ENCODE data around the gene OTUD5.
"Not testable (repeated sequence)": the region's sequence is repeated elsewhere in the genome, so short reads cannot be mapped to it uniquely, and the experiment has no call there.

OTUD5 gene, protein sequence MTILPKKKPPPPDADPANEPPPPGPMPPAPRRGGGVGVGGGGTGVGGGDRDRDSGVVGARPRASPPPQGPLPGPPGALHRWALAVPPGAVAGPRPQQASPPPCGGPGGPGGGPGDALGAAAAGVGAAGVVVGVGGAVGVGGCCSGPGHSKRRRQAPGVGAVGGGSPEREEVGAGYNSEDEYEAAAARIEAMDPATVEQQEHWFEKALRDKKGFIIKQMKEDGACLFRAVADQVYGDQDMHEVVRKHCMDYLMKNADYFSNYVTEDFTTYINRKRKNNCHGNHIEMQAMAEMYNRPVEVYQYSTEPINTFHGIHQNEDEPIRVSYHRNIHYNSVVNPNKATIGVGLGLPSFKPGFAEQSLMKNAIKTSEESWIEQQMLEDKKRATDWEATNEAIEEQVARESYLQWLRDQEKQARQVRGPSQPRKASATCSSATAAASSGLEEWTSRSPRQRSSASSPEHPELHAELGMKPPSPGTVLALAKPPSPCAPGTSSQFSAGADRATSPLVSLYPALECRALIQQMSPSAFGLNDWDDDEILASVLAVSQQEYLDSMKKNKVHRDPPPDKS

DNA sequence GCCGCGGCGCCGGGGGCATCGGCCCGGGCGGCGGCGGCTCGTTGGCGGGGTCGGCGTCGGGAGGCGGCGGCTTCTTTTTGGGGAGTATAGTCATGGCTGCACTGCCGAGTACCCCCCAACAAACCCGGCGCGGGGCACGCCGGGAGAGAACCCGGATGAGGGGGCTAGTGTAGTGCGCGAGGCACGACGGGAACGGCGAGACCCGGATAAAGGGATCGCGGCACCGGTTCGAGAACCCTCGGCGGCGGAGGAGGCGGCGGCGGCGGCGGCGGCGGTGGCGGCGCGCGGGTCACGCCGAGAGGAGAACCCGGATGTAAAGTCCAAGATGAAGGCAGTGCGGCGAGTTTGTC, at the start of gene OTUD5:
OTUD5 (minus strand) TSS at position 131 of the 350 bp plus-strand sequence; CDS start at position 94, 37 bp downstream.
- DNase-seq: peak; percentile 44 to 66 (median 62)

DNA sequence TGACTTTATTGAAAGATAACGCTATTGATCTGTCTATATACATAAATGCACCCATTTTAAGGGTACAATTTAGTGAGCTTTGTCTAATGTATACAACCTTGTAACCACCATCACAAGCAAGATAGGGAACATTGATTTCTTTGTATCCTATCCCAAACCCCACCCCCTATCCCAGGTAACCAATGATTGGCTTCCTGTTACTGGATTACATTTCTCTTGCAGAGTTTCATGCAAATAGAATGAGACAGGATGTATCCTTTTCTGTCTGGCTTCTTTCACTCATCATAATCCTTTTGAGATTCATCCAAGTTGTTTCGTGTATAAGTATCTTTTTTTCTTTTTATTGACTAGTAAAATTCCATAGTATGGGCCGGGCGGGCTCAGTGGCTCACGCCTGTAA, 46.3 kb upstream of the OTUD5 start:
- no peak for DNase-seq

DNA sequence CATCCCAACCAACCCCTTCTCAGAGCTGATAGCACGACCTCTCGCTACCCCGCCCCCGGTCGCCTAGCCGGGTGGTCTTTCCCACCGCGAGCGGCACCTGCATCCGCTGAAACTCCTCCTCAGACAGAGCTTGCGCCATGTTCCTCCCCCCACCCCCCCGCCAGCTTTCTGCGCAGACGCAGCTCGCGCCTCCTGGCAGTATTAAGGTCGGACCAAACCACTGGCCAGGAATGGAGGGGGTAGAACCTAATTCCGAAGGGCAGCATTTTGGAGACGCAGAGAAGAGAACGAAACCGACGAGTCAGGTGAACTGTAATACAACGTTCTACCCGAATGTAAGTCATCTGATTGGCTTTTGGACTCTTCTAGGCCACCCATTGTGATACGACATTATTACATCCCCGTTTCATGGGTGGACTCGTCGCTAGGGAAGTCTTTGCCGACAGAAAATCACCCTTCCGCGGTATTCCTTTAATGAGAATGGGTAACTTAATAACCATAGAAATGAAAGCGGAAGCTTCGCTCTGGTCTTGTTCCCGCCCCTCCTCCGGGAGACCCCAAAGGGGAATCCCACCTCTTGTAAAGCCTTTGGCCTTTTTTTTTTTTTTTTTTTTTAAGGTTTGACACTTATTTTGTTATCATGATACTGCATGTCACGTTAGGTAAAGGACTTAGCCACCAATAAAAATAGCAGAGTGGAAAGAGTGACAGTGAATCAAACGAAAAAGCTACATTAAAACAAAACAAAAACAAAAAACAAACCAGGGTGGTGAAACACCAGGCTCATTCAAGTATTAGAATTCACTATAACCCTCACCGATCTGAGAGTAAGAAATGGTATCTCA, 44.9 kb upstream of the OTUD5 start, which contains the start of gene GRIPAP1:
GRIPAP1 (minus strand) TSS at position 174 of the 845 bp plus-strand sequence; CDS start at position 139, 35 bp downstream.
- DNase-seq: peak; percentile 45 to 67 (median 60)

DNA sequence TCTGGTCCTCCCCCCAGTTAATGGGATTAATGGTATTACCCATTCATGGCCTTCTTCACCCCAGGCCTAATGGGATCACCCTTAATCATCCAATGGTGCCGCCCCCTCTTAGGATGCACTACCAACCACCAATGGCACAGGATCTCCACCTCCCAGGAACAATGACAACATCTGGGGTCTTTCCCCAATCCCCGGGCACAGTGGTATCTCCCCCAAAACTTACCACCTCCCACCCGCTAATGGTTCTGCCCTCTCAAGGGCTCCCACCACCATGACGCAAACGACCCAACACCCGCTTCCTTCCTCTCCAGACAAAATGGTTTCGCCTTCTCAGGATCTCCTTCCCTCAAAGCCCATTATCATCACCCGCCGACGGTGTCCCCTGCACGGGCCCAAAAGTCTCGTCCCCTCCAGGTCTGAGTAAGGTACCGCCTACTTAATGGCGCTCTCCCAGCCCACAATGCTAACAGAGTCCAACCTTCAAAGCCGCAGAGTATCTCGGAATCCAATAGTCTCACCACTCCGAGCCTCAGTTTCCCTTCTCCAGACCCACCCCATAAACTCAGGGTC, 44.2 kb upstream of the OTUD5 start:
- no peak for DNase-seq

DNA sequence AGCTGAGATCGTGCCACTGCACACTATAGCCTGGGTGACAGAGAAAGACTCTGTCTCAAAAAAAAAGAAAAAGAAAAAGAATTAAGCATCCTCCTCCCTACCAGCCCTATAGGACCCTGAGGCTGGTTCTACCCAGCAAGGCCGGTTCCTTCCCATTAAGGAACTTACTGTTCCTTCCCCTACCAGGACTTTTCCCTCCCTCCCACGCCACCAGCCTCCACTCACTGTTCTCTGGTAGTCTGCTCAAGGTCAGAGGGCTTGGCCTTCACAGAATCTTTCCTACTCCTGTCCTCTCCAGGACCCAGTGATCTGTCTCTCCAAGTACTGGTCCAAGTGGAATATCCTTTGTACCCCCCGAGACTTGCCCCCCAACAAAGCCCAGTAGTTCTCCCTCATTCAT, 43.2 kb upstream of the OTUD5 start:
- DNase-seq: no peak

- DNase-seq: no peak
Observed at GRCh38 chrX:48999030-48999429, 41.6 kb upstream of the OTUD5 start.

- no peak for DNase-seq
Observed at GRCh38 chrX:48998391-48998790, 41.0 kb upstream of the OTUD5 start.

- no peak for DNase-seq
Observed at GRCh38 chrX:48997865-48998264, 40.5 kb upstream of the OTUD5 start.

- DNase-seq: no peak
Observed at GRCh38 chrX:48997455-48997854, 40.0 kb upstream of the OTUD5 start.

GRCh38 chrX:48996969-48997368, 39.6 kb upstream of the OTUD5 start:
- no peak for DNase-seq

DNA sequence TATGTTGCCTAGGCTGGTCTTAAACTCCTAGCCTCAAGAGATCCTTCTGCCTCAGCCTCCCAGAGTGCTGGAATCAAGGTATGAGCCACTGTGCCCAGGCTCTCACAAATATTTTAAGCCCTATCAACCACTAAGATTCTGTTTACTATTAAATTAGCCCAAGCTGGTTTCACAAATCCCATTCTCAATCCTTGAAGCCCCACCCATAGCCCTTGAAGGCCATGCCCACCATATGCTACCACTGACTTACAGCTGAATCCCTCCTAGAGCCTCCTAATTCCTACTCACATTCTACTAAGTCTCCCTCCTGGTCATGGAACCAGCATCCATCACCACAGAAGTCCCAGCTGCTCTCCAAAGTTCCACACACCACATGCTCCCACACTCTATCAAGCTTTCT, 34.9 kb upstream of the OTUD5 start:
- DNase-seq: no peak

- DNase-seq: no peak
Observed at GRCh38 chrX:48989483-48989882, 32.1 kb upstream of the OTUD5 start.

GRCh38 chrX:48983896-48984295, 26.5 kb upstream of the OTUD5 start:
- no peak for DNase-seq

- DNase-seq: no peak
Observed at GRCh38 chrX:48983081-48983480, 25.7 kb upstream of the OTUD5 start.

DNA sequence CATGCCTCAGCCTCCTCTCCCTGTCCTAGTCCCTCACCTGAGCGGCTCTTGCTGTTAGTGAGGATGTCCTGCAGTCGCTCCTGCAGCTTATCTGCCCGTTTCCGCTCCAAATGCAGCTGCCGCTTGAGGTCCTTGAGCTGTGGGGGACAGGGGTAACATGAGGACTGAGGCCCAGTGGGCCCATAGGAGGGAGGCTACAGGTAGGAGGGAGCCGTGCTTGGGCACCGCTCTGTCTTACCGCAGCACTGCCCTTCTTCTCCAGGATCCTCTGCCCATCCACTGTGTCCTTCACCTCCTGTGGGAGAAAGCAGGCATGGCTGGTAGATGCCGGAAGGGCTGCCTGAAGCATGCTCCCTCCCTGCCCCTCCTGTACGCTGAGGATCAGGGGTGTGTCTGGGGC, 23.8 kb upstream of the OTUD5 start:
- no peak for DNase-seq

DNA sequence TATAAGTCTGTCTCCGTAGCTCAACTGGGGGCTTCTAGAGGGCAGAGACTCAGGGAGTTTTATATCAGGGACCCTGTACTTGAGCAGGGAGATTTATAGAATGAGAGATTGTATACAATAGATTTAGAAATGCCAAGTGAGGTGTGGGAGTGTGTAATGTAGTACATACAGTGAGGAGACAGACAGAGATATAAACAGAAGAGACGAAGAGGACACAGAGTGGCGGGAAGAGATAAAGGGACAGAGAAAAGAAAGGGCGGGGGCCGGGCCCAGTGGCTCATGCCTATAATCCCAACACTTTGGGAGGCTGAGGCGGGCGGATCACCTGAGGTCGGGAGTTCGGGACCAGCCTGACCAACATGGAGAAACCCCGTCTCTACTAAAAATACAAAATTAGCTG, 22.9 kb upstream of the OTUD5 start:
- not testable (repeated sequence) for DNase-seq

- no peak for DNase-seq
Observed at GRCh38 chrX:48978226-48978625, 20.8 kb upstream of the OTUD5 start.

GRCh38 chrX:48976086-48976485, 18.7 kb upstream of the OTUD5 start:
- no peak for DNase-seq

GRCh38 chrX:48975541-48975940, 18.1 kb upstream of the OTUD5 start:
- DNase-seq: no peak

- DNase-seq: no peak
Observed at GRCh38 chrX:48975041-48975440, 17.6 kb upstream of the OTUD5 start.

GRCh38 chrX:48974574-48974973, 17.2 kb upstream of the OTUD5 start:
- no peak for DNase-seq

- no peak for DNase-seq
Observed at GRCh38 chrX:48974033-48974432, 16.6 kb upstream of the OTUD5 start.

All from activated CD4-positive, CD25-positive, alpha-beta regulatory T cell (primary cell).